NCI-H2029 treated with DMSO at 0.1 percent for 48 hours (cell line): ENCODE results near the gene EPS8L2.

ENCODE experiments used
- DNase-seq: peaks from one replicate; lab custom pipeline; 2025; lab: John Stamatoyannopoulos, UW

The EPS8L2 gene

GRCh38 chr11:763073-763463 is 57.0 kb downstream of the EPS8L2 start:
- DNase-seq: peak; percentile 48

GRCh38 chr11:763549-764321 is 57.7 kb downstream of the EPS8L2 start:
- no peak for DNase-seq

- DNase-seq: no peak
Observed at GRCh38 chr11:764322-765024, 58.4 kb downstream of the EPS8L2 start.

GRCh38 chr11:765025-765801 is 59.2 kb downstream of the EPS8L2 start:
- DNase-seq: no peak

GRCh38 chr11:765802-766091 is 59.7 kb downstream of the EPS8L2 start:
- no peak for DNase-seq

- no peak for DNase-seq
Observed at GRCh38 chr11:766106-766935, 60.3 kb downstream of the EPS8L2 start.

GRCh38 chr11:766936-767210 is 60.8 kb downstream of the EPS8L2 start:
- no peak for DNase-seq

GRCh38 chr11:767238-767637 is 61.2 kb downstream of the EPS8L2 start:
- DNase-seq: no peak

GRCh38 chr11:769887-770641 is 64.0 kb downstream of the EPS8L2 start:
- DNase-seq: no peak

GRCh38 chr11:770642-771616 is 64.9 kb downstream of the EPS8L2 start:
- DNase-seq: no peak

- DNase-seq: no peak
Observed at GRCh38 chr11:771617-772204, 65.7 kb downstream of the EPS8L2 start.

GRCh38 chr11:772429-773390 is 66.7 kb downstream of the EPS8L2 start:
- DNase-seq: no peak

- no peak for DNase-seq
Observed at GRCh38 chr11:773425-773824, 67.4 kb downstream of the EPS8L2 start.

- no peak for DNase-seq
Observed at GRCh38 chr11:773830-774229, 67.8 kb downstream of the EPS8L2 start.

GRCh38 chr11:774873-775592 is 69.0 kb downstream of the EPS8L2 start:
- DNase-seq: no peak

- DNase-seq: no peak
Observed at GRCh38 chr11:776263-776560, 70.2 kb downstream of the EPS8L2 start.

GRCh38 chr11:776561-777287 is 70.7 kb downstream of the EPS8L2 start:
- no peak for DNase-seq
